HG03342 (cell line): ENCODE results near the gene ZSCAN10.
"Not testable (repeated sequence)": the region's sequence is repeated elsewhere in the genome, so short reads cannot be mapped to it uniquely, and the experiment has no call there.

Source experiments
- ATAC-seq: cut with Tn5 transposase; IDR thresholded peaks from one replicate; pipeline ENCODE4 v1.9.1; 2021; ENCODE audit warnings: mild to moderate bottlenecking, moderate library complexity; ENCODE audit not compliant: unreplicated experiment

The ZSCAN10 gene

DNA sequence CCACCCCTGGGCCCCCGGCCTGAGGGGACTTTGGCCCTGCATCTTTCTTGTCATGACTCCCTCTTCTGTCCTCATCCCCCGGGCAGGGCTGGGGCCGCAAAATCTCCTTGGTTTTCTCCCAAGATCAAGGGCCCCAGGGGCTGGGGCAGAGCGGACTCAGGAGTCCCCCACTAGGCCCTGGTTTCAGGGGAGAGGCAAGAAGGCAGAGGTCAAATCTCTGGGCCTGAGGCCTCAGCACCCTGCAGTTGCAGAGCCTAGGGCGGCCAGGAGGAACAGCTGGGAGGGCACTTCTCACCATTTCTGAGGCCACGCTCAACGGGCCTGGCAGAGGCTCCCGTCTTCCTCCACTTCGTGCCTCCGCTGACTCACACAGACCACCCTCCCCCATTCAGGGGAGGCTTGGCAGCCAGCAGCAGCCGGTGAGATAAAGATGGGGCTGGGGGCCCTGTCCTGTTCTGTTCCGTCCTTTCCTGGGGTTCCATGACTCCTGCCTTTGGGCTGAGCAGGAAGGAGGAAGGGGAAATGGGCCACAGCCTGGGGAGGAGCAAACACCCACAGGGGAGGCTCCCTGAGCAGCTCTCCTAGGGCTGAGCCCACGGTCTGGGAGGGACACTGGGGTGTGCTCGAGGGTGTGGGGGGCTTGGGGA, 12.4 kb downstream of the ZSCAN10 start:
- no peak for ATAC-seq

DNA sequence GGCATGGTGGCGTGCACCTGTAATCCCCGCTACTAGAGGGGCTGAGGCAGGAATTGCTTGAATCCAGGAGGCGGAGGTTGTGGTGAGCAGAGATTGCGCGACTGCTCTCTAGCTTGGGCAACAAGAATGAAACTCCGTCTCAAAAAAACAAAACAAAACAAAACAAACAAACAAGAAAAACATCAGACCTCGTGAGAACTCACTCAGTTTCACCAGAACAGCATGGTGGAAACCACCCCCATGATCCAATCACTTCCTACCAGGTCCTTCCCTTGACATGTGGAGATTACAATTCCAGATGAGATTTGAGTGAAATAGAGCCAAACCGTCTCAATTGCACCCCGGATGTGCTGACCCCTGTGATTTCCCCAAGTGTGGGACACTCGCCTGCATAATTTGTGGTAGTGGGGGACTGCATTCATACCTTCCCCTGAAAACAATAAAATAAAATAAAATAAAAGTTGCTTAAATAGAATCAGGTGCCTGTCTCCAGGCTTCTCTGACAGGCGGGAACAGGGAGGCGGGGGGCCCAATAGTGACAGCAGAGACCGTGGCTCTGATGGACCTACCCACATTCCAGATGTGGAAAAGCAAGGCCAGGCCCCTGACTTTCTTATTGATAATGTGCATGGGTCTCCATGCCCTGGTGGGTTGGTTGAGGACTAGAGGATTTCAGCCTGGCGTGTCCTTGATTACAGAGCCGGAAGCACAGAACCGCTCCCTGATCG, 13.1 kb downstream of the ZSCAN10 start:
- ATAC-seq: no peak

DNA sequence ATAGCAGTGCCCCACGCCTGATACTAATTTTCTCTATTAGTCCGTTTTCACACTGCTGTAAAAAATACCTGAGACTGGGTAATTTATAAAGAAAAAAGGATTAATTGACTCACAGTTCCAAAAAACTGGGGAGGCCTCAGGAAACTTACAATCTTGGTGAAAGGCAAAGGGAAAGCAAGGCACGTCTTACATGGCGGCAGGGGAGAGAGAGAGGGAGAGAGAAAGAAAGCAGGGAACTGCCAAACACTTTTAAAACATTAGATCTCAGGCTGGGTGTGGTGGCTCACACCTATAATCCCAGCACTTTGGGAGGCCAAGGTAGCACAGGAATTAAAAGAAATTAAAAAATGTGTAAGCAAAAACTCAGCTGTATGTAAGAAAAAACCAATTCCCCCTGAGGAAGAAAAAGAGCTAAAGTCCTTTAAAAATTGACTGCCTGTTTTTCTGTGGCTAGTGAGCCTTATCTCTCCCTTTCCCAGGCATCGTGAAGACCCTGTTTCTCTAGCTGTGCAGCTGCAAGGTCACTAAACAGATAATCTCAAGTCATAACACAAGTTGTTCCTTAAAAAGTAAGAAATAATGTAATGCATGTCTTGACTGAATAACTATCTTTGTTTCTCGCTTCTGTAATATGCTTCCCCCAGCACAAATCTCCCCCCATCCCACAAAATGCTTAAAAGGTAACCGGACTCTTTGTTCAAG, 14.0 kb downstream of the ZSCAN10 start:
- ATAC-seq: no peak

DNA sequence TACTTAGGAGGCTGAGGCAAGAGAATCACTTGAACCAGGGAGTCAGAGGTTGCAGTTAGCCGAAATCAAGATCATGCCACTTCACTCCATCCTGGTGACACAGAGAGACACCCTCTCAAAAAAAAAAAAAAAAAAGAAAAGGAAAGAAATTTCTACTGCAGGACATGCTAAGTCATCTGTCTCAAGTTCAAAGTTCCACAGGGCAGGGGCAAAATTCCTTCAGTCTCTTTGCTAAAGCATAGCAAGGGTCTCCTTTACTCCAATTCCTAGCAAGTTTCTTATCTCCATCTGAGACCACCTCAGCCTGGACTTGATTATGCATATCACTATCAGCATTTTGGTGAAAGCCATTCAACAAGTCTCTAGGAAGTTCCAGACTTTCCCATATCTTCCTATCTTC, 14.6 kb downstream of the ZSCAN10 start:
- no peak for ATAC-seq

DNA sequence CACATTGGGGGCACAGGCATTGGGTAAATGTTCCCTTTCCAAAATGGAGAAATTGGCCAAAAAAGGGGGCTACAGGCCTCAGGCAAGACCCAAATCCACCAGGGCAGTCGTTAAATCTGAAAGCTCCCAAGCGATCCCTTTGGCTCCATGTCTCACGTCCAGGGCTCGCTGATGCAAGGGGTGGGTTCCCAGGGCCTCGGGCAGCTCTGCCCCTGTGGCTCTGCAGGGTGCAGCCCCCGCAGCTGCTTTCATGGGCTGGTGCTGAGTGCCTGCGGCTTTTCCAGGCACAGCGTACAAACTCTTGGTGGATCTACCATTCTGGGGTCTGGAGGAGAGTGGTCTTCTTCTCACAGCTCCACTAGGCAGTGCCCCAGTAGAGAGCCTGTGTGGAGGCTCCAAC, 15.7 kb downstream of the ZSCAN10 start:
- not testable (repeated sequence) for ATAC-seq

DNA sequence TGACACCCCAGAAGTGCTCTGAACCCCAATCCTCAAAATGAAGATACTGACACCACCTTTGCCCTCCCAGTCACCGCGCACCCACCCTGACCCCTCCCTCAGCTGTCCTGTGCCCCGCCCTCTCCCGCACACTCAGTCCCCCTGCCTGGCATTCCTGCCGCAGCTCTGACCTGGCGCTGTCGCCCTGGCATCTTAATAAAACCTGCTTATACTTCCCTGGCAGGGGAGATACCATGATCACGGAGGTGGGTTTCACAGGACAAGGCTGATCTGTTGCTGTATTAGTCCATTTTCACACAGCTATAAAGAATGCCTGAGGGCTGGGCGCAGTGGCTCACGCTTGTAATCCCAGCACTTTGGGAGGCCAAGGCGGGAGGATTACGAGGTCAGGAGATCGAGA, 17.1 kb downstream of the ZSCAN10 start:
- ATAC-seq: not testable (repeated sequence)

DNA sequence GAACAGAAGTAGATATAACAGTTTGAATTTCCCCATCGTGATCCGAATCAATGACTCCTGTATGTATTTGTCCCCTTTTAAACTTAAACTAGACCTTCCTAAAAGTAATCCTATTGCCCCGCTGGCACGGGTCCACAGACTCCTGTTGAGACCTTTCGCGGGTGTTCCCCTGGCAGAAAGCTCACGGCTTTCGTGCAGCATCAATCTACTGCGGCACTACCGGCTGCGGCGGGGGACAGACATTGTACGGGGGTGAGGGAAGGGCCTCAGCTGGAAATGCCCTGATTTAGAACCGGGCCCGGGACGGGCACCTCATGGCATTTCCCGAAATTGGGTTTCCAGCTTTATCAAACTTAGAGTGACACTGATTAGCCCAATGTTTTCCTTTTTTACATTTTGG, 19.1 kb downstream of the ZSCAN10 start:
- no peak for ATAC-seq

DNA sequence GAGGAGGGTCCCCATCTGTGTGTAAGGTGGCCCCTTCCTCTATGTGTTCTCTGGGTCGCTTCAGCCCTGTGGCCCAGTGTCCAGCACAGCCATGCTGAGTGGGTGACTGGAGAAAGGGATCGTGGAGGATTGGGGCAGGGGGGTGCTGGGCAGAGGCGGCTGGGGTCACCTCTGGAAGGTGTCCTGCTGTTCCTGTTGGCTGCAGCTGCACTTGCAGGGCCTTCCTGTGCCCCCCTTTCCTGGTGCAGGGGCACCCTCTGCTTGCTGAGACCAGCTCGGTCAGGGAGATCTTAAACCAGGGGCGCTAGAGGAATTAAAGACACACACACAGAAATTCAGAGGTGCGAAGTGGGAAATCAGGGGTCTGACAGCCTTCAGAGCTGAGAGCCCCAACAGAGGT, 22.5 kb downstream of the ZSCAN10 start:
- ATAC-seq: no peak

DNA sequence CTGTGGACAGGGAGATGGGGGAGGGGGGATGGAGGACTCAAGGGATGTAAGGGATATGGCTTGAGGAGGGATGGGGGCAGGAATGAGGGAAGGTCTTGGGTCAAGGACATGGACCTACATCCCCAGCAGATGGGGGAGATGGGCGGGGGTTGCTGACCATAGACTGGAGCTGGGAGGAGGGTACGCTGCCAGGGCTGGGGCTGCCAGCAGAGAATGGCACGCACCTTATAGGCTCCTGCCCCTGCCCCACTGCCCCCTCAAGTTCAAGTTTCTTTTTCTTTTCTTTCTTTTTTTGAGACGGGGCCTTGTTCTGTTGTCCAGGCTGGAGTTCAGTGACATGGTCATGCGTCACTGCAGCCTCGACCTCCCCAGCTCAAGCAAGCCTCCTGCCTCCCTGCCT, 23.1 kb downstream of the ZSCAN10 start:
- not testable (repeated sequence) for ATAC-seq

DNA sequence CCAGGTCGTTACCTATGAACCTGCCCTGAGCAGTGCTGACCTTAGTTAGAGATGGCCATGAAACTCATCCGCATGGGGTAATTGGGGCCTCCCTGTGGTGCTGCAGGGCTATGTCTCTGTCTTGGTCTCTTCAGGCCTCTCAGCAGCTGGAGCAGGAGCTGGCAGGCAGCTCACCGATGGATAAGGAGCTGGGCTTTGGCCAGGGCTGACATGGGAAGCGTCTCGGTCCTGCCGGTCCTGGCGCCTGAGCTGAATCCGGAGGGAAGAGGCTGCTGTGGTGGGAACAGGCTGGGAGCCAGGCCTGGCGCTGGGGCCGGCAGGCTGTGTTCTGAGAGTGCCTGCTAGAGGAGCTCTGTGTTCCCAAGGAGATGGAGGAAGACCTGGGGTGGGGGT, 23.6 kb downstream of the ZSCAN10 start:
- ATAC-seq: no peak

DNA sequence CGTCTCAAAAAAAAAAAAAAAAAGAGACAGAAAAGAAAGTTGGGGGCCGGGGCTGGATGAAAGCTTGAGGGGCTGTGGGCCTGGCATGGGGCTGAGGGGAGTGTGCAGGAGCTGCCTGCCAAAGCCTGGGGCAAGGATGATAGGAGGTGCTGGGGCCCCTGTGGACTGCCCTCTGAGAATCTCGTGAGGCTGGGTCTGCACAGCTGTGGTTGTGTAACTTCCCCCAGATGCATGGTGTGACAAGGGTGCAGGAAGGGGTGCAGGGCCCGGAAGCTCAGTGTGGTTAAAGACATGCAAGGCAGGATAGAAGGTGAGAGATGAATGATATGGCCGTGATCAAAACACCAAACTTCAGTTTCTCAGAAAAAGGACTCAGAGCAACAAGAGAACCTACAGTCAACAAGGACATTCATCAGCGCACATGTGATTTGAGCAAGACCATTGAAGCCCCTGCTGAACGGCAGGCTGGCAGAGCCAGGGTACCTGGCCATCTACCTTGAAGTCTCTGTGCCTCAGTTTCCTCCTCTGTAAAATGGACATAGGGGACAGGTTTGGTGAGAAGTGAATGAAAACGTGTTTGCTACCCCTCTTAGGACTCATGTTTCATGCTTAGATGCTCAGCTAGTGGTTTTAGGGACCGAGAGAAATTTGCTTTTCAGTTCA, 24.1 kb downstream of the ZSCAN10 start:
- ATAC-seq: peak; percentile 69

DNA sequence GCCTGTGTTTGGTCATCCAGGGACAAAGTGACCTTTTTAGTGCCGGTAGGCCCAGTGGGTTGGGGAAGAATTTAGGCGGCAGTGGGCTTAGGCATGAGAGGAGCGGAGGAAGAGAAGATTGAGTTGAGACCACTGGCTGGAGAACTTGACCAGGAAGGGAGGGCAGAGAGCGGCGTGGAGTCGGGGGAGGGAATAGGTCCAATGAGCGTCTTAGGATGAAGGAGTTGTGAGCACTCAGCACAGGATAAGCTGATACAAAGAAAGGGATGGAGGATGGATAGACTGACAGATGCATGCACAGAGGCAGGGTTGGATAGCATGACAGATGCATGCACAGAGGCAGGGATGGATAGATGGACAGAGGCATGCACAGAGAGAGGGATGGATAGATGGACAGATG, 25.6 kb downstream of the ZSCAN10 start:
- no peak for ATAC-seq

DNA sequence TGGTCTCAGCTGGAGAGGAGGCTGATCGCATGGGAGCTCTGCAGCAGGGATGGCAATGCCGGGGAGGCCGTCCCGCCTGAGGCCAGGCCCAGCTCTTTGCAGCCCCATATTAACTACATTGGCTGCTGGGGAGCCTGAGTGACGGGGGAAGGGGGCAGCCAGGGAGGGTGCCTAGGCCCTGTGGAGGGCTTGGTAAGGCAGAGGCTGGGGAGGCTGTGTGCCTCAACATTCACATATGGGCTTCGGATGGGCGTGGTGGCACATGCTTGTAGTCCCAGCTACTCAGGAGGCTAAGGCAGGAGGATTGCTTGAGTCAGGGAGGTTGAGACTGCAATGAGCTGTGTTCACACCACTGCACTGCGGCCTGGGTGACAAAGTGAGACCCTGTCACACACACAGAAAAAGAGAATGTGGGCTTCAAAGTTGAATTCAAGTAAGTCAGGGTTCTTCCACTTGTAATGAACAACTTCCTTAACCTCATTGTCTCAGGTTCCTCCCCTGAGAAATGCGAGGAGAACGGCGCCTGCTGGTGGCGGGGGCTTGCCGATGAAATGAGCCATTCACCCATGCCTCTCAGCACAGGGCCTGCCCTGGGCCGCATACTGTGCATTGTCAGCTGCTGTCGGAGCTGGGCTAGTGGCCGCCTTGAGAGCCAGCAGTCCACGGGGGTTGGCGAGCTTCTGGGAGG, 26.4 kb downstream of the ZSCAN10 start:
- not testable (repeated sequence) for ATAC-seq

DNA sequence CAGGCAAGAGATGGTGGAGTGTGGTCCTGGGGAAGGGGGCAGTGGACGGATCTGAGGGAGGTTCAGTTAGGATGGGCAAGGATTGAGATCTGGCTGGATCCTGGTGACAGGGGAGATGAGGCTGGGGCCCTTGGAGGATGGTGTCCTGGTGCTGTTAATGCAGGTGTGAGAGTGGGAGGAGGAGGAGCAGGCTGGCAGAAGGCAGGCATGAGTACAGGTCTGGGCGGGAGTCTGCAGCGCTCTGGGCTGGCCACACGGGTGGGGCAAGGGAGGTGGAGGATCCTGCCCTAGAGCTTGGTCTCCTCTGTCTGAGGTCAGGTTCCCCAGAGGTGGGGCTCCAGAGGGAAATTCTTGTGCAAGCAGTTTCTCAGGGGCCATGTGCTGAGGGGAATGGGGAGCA, 26.9 kb downstream of the ZSCAN10 start:
- ATAC-seq: not testable (repeated sequence)

DNA sequence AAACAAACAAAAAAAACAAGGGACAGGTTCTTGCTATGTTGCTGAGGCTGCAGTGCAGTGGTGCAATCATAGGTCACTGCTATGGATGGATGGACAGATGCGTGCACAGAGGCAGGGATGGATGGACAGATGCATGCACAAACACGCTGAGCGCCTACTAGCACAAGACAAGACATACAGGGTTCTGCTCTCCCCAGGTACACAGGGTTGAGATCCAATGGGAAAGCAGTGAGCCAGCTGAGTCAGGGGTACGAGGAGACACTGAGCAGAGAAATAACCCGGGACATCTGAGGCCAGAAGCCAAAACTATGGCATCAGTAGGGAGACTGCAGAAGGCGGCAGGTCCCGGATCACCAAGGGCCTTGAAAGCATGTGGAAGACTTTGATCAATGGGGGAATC, 27.4 kb downstream of the ZSCAN10 start:
- no peak for ATAC-seq

DNA sequence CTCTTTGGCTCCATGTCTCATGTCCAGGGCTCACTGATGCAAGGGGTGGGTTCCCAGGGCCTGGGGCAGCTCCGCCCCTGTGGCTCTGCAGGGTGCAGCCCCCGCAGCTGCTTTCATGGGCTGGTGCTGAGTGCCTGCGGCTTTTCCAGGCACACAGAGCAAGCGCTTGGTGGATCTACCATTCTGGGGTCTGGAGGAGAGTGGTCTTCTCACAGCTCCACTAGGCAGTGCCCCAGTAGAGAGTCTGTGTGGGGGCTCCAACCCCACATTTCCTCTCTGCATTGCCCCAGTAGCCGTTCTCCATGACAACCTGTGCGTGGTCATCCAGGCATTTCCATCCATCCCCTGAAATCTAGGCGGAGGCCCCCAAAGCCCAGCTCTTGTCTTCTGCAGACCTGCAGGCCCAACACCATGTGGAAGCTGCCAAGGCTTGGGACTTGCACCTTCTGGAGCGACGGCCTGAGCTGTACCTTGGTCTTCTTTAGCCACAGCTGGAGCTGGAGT, 28.4 kb downstream of the ZSCAN10 start:
- ATAC-seq: no peak

DNA sequence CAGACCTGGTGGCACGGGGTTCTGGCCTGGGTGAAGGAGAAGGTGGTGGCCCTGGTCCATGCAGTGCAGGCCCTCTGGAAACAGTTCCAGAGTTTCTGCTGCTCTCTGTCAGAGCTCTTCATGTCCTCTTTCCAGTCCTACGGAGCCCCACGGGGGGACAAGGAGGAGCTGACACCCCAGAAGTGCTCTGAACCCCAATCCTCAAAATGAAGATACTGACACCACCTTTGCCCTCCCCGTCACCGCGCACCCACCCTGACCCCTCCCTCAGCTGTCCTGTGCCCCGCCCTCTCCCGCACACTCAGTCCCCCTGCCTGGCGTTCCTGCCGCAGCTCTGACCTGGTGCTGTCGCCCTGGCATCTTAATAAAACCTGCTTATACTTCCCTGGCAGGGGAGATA, 29.9 kb downstream of the ZSCAN10 start:
- not testable (repeated sequence) for ATAC-seq

DNA sequence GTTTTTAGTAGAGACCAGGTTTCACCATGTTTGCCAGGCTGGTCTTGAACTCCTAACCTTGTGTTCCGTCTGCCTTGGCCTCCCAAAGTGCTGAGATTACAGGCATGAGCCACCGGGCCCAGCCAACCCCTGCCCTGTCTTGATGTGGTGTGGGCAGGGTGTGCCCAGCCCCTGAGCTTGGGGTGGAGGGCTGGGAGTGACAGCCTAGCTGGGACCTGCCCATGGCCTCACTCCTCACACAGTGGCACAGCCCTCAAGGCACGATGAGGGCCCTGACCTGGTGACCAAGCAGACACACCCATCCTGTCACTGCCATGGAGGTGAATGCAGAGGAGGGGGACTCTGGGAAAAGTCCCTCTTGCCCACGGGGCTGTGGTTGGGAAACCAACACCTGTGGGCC, 30.6 kb downstream of the ZSCAN10 start:
- ATAC-seq: no peak

DNA sequence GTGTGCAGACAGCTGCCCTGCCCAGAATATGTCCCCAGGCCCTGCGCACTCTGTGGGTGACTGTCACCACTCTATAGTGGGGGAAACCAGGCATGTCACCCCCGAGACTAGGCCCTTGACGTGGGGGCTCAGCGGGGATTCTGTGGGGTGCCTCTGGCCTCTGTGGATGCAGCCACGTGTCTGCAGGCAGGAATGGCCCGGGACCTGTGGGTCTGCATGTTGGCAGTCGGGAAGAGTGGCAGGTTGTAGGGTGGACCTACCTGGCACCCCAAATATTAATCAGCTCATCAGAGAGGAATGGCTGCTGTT, 32.7 kb downstream of the ZSCAN10 start:
- no peak for ATAC-seq

DNA sequence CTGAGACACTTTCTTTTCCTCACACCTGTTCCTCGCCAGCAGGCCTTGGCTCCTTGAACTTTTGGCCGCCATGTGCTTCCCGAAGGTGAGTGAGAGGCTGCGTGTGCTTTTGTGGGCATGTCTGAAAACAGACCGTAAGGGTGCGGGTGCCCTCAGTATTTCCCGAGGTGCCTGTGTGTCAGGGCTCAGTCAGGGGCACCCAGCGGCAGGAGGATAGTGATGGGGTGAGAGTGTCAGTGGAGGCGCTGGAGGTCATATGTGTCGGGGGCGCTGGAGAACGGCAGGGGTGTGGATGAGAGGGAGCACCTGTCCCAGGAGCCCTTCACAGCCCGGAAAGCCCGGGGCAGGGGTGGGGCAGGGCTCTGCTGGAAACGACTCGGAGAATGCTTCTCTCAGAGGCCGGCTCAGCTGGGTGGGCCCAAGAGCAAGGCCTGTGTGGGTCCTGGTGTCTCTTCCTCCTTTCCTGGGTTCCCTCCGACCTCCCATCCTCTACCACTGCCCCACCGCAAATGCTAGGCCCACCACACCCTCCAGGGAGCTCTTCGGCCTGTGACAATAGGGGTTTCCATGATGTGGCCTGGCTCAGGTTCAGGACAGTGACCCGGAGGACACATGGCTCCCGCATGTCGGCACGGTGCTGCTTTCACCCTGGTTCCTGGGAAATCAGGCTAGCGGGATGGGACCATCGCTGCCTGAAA, 33.2 kb downstream of the ZSCAN10 start:
- no peak for ATAC-seq
